Measurements from ENCODE around the gene CCDC85C. TPM values are rescaled to one million over a fixed set of nuclear protein-coding genes. Genes with fewer than 3 reads are reported as not detected.

The CCDC85C gene
- polyA plus RNA-seq, 1 of the 3 experiments (the other 2 are of a cell fraction), result 9.6 TPM

- 84% methylated on average over 7 of the region's 8 CpGs for WGBS (ENCODE audit: low lambda C conversion rate)
- Histone ChIP-seq H3K9me2 (no peaks in the 10 kb centered on the region), H3F3A (replicated peaks; ENCODE audit: insufficient read depth) (no peaks in the 10 kb centered on the region), H3K36me3 (replicated peaks in 1 of 2; ENCODE audit: control insufficient read depth in 1 of 2, insufficient read depth in 2 of 2, low read length in 1 of 2) (no peaks in the 10 kb centered on the region), H3K79me2 (ENCODE audit: insufficient read depth) (peaks cover 71% of the 10 kb centered on the region), H3K27me3 (ENCODE audit: insufficient read depth) (no peaks in the 10 kb centered on the region), H3K9me3 (no peaks in the 10 kb centered on the region), H3K4me1 (ENCODE audit: control insufficient read depth in 1 of 2, insufficient read depth in 2 of 2, low read depth in 1 of 2, low read length in 1 of 2) (peaks cover 22 to 80% of the 10 kb centered on the region in 2 experiments), H4K20me1 (ENCODE audit: insufficient read depth) (peaks cover 55% of the 10 kb centered on the region), H3K27ac (ENCODE audit: low read depth in 2 of 2, low read length in 1 of 2) (peak overlapping the region in 1 of 2 experiments; percentile 5; a peak in 1 of 4 replicates), H3K4me2 (peak overlapping the region; percentile 89), H3K9ac (peak overlapping the region; percentile 3; the same call in 1 of the 2 replicates), H3K4me3 (ENCODE audit: low read depth in 2 of 2, low read length in 1 of 2) (peak overlapping the region; percentile 35 to 66), H2AFZ (ENCODE audit: low read depth) (no peak overlapping the region)
- DNase-seq, result no peak
- ChIA-PET POLR2A (interaction anchor here (0.9 kb wide), 1 partner anchor 38 kb away, joined by 3 read pairs; no protein-coding TSS in a partner anchor), CTCF (interaction anchor here (0.9 to 4.9 kb wide), 7 partner anchors 11 to 84 kb away, joined by 3 to 37 read pairs (median 7); no protein-coding TSS in a partner anchor)
- TF ChIP-seq GATA2 (CRISPR knock-in tag; IDR thresholded peaks at IDR 0.05), result no peak
- TF ChIP-seq RXRA (IDR thresholded peaks at IDR 0.05; ENCODE audit: borderline replicate concordance, low read depth), result no peak
- TF ChIP-seq TEAD4 (IDR thresholded peaks at IDR 0.05; ENCODE audit: borderline replicate concordance, insufficient read depth), result no peak
- no peak for TF ChIP-seq JUND (IDR thresholded peaks at IDR 0.05)
- TF ChIP-seq MEF2A (IDR thresholded peaks at IDR 0.05; ENCODE audit: borderline replicate concordance, low read depth), result no peak
- TF ChIP-seq EP300 (IDR thresholded peaks at IDR 0.05; ENCODE audit: borderline replicate concordance in 1 of 2, low read depth in 1 of 2, low read length in 1 of 2), result no peak
- no peak for TF ChIP-seq FOXM1 (IDR thresholded peaks at IDR 0.05; ENCODE audit: low read depth)
- TF ChIP-seq YY1 (IDR thresholded peaks at IDR 0.05; ENCODE audit: low read depth), result no peak
- no peak for TF ChIP-seq REST (IDR thresholded peaks at IDR 0.05; ENCODE audit: low read depth, low read length)
- no peak for TF ChIP-seq PBX3 (IDR thresholded peaks at IDR 0.05)
- no peak for TF ChIP-seq CTCF (IDR thresholded peaks at IDR 0.05)
- TF ChIP-seq RFX5 (IDR thresholded peaks at IDR 0.05; ENCODE audit: low read length), result no peak
- TF ChIP-seq, protein P1, sequence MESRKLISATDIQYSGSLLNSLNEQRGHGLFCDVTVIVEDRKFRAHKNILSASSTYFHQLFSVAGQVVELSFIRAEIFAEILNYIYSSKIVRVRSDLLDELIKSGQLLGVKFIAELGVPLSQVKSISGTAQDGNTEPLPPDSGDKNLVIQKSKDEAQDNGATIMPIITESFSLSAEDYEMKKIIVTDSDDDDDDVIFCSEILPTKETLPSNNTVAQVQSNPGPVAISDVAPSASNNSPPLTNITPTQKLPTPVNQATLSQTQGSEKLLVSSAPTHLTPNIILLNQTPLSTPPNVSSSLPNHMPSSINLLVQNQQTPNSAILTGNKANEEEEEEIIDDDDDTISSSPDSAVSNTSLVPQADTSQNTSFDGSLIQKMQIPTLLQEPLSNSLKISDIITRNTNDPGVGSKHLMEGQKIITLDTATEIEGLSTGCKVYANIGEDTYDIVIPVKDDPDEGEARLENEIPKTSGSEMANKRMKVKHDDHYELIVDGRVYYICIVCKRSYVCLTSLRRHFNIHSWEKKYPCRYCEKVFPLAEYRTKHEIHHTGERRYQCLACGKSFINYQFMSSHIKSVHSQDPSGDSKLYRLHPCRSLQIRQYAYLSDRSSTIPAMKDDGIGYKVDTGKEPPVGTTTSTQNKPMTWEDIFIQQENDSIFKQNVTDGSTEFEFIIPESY (IDR thresholded peaks at IDR 0.05; ENCODE audit: borderline replicate concordance, low read depth), result no peak
- TF ChIP-seq CHD2 (IDR thresholded peaks at IDR 0.05; ENCODE audit: low read length, partially characterized antibody), result no peak
- no peak for TF ChIP-seq NRF1 (IDR thresholded peaks at IDR 0.05; ENCODE audit: low read depth, low read length)
- TF ChIP-seq IRF3 (IDR thresholded peaks at IDR 0.05; ENCODE audit: low read depth, low read length), result no peak
- TF ChIP-seq SMC3 (IDR thresholded peaks at IDR 0.05; ENCODE audit: low read depth, low read length), result no peak
- no peak for TF ChIP-seq NFIC (IDR thresholded peaks at IDR 0.05; ENCODE audit: borderline replicate concordance)
Observed at GRCh38 chr14:99601361-99601831, 2.6 kb downstream of the CCDC85C start.
